Activated CD4-positive, alpha-beta T cell treated with anti-CD3 and anti-CD28 coated beads for 24 hours (primary cell): Measurements from ENCODE around the gene RBMXL2.

Experiments
- DNase-seq, 2 donors: peaks; one replicate each; pipeline ENCODE4 v3.0.0-alpha.2; 2020; ENCODE audit warnings: low read depth in 2 of 2

The RBMXL2 gene

DNA sequence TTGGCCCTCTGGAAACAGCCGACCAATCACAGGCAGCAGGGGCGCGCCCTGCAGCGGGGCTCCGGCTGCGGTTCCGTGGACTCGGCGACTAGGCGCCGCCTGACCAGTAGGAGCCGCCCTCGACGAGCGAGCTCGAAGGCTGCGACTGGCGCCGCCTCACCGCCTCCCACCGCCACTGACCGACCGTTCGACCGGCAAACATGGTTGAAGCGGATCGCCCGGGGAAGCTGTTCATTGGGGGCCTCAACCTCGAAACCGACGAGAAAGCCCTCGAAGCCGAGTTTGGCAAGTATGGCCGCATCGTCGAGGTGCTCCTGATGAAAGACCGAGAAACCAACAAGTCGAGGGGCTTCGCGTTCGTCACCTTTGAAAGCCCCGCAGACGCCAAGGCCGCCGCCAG lies at the start of gene RBMXL2:
Gene RBMXL2, plus strand, starts transcription at position 78 of the 400 bp plus-strand sequence. Its CDS starts 123 bp downstream, at position 201.
- no peak for DNase-seq

DNA sequence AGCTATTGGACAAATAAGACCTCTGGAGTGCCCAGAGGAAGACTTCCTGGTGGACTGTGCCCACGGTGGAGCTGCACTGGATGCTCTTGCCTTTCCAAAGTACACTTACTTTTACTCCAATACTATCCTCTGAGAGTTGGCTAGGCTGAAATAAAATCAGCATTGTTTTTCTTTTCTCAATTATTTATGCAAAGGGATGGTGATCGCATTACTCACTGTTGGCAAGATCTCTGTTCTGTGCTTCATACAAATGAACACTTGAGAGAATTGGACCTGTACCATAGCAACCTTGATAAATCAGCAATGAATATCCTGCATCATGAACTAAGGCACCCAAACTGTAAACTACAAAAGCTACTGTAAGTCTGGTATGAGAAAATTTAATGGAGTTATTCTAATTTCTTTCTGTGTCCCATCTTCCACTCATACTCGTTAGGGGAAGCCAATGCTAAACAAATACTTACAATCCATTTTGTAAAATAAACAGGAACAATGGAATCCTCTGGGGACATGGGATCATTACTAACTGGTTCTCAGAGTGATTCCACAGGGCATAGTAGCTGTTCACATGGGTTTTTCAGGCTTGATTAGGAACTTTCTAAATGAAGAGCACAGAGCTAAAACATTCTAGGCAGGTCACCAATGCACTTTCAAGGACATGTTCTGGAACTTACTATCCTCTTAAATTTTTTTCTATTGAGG lies 42.2 kb upstream of the RBMXL2 start:
- DNase-seq, result no peak

DNA sequence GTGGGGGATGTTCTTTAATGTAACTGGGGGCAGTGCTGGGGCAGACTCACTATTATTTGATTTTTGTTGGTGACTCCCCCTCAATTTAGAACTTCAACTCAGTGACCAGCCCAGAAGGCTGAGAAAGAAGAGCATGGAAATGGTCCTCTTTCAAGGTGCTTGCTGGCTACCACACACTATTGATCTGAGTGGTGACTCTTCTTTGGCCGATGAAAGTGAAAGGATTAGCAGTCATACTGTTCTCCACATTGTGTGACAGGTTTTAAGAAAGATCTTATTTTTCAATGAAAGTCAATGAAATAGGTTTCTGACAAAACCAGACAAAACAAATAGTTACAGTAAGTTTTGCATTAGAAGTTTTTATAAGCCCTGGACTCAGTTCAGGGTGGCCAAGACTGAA lies 38.6 kb upstream of the RBMXL2 start:
- no peak for DNase-seq

DNA sequence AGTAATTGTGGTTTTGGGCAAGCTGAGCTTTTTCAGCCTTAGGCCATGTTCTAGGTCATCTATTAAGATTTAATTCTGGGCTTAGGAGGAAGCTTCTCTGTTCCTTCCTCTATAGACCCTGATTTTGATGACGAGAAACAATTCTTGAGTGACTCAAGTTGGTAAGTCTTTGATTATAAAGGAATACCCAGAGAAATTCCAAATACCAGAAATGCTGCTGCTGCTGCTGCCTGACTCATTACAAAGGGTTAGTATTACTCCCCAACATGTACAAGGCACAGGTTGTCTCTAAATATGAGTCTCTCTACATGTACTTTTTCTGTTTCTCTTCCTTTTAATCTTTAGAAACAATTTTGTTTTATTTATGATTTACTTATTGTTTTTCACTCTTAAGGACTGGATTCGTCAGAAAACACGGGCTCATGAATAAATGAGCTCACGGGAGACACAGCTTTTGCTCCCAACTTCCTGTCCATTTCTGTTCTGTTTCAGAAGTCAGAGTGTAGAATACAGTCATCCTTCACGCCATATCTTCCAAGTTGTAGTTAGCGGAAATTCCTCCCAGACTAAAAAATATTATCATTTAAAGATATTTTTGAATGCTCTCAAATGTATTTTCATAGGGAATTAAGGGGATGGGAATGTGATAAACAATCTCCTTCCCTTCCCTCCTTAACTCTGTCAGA lies 31.8 kb upstream of the RBMXL2 start:
- DNase-seq, result no peak

DNA sequence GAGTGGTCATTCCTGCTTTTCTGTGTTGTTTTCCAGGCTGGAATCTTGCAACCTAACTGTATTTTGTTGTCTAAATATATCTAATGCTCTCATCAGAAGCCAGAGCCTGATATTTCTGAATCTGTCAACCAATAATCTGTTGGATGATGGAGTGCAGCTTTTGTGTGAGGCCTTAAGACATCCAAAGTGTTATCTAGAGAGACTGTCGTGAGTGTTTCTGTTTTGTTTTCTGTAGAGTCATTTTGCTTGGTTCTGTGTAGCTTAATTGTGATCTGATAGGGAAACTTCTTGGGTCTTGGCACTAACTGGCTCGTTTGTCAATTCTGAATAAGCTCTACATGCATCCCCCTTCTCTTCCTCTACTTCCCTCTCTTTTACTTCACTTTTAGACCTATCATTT lies 31.2 kb upstream of the RBMXL2 start:
- DNase-seq, result no peak

DNA sequence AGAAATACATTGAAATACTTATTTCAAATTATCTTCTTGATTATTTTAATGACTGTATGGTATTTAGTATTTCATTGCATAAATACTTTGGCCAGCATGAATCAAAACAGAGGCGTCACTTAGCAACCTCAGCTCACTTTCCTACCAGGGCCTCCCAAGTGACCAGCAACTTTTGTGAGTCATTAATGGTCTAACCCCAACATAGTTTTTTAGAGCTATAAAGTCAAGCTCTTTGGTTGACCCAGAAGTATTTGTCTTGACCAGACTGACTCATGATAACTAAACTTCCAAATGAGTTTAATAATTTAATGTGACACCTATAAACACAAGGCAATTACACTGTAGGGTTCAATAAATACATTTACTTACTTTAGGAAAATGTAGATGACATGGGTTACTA lies 27.9 kb upstream of the RBMXL2 start:
- DNase-seq, result no peak

DNA sequence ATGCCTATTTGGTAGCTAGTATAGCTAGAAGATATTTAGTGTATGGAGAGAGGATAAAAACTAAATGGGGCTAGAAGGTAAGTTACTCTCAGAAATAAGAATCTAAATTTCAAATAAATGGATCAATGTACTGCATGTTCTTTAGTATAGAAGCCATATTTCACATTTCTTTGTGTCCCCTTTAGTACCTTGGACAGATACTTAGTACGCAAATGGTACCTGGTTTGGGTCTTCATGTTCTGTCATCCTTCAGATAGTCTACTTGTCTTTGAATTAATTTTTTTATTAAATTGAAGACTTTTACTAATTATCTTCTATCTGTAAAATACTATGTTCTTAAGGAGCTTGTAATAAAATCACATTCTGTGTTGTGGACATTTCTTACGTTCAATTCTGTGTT lies 26.3 kb upstream of the RBMXL2 start:
- DNase-seq, result no peak

DNA sequence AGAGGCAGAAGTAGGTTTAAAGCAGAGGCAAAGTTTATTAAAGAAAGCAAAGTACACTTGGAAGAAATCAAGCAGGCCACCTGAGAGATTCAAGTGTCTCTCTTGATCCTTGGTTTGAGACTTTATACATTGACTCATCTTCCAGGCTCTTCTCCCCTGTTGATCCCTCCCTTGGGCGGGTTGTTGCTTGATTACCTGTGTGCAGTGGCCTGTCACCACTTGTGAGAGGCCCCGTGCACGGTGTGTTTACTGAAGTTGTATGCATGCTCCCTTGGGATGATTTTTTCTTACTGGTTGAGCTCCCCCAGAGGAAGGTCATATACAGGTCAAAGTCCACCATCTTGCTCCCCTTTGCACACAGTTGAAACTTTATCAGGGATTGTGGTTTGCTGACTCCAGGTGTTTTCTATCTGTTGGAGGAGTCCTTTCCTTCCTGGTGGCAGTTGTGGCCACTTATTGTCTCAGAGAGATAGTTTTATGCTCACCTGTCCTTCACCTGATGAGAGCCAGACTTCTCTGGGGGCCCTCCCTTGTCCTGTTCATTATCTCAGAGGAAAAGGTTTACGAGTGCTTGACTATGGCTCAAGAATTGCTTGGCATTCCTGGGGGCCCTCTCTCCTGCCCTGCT lies 16.3 kb upstream of the RBMXL2 start:
- DNase-seq, result no peak

DNA sequence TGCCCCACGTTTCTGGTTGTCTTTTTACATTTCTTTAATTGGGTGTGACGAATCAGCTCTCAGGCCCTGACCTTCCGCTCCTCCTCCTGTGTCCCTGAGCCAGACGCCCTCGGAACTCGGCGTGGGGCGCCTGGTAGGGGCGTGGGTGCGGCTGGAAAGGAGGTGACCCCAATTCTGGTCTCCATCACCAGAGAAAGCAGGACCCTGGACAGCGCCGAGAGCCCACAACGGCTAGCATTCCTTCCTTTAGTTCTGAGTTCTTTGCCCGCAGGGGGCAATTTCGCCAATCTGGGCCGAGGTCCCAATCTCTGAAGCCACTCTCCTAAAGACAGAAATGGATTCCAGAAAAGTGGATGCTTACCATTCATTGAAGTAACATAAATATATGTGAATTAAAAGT lies 11.7 kb upstream of the RBMXL2 start:
- no peak for DNase-seq

DNA sequence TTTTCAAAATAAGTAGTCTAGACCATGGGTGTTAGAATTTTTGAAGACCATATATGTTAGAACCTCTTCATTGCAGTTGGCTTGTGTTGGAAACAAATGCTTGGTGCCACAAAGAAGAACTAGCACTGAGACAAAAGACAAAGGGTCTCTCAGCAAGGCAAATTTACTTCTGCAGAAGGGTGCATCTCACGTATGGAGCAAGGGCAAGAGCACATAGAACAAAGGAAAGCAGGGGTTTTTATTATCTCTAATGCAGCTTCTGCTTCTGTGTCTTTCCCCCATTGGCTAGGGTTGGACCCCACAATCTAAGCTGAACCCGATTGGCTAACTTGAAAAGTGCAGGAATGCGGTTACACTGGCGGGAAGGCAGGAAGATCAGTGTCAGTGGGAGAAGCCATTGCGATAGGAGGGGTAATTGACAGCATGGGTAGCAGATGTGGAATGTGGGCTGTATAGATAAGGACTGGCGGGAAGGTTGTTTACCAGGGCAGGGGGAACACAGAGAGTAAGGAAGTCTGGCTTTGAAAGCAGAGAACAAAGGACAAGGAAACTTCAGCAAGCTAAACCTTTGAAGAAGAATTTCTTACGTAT lies 9.2 kb upstream of the RBMXL2 start:
- no peak for DNase-seq

DNA sequence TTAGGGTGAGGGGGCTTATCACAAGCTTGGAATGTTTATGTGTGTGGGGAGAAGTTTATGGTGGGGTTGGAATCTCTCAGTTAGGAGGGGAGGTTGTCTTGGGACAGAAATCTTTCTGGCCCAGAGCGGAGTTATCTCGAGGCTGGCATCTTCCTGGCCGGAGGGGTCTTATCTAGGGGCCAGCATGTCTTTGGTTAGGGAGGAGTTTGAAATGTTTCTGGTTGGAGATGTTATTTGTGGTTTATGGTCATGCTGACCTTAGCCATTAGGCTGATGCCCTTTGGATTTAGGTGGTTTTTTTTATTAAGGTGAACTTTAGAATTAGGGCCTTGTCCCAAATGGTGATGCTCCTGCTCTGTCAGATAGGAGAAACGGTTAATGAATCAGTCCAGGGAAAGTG lies 7.9 kb upstream of the RBMXL2 start:
- DNase-seq, result no peak

DNA sequence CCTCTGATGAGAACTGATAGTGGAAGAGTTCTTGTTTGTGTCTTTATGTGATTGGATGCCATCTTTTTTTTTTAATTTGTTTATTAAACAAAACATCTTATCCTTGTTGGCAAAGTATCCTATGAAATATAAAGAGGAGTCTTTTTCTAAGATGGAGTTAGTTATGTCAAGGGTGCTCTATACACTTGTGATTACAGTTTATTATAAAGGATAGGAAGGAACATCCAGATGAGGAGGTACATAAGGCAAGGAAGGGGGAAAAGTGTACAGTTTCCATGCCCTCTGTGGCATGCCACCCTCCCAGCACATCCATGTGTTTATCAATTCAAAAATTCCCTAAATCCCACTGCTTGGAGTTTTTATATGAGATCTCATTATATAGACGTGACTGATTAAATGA lies 7.4 kb upstream of the RBMXL2 start:
- DNase-seq, result no peak

DNA sequence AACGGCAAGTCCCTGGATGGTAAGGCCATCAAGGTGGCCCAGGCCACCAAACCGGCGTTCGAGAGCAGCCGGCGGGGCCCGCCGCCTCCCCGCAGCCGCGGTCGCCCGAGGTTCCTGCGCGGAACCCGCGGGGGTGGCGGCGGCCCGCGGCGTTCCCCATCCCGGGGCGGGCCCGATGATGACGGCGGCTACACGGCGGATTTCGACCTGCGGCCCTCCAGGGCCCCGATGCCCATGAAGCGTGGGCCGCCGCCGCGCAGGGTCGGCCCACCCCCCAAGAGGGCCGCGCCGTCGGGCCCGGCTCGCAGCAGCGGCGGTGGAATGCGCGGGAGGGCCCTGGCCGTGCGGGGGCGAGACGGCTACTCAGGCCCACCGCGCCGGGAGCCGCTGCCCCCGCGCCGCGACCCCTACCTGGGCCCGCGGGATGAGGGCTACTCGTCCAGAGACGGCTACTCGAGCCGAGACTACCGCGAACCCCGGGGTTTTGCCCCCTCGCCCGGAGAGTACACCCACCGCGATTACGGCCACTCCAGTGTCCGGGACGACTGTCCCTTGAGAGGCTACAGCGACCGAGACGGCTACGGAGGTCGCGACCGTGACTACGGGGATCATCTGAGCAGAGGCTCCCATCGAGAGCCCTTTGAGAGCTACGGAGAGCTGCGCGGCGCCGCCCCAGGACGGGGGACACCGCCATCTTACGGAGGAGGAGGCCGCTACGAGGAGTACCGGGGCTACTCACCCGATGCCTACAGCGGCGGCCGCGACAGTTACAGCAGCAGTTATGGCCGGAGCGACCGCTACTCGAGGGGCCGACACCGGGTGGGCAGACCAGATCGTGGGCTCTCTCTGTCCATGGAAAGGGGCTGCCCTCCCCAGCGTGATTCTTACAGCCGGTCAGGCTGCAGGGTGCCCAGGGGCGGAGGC lies 792 bp downstream of the RBMXL2 start:
- no peak for DNase-seq

DNA sequence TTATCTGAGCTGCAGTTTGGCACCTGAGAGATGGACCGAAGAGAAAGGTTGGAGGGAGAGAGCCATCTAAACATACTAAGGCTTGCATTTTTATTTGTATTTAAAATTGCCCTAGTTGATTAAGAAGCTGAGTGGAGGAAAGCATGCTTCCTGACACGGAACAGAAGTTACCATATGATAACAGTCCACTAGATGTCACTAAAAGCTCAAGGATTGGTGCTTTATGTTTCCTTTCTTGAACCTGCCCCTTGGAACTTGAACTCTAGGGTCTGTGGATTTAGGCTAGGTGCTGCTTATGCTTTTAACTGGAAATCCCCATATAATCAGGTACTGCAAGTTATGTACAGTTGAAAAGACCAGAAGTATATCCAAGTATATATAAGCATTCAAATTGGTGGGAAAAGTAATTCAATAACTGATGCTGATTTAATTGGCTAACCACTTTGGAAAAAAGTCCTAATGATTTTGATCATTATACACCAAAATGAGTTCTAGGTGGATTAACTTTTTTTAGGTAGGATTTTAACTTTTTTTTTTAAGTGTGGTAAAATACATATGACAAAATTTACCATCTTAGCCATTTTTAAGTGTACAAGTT lies 9.5 kb downstream of the RBMXL2 start:
- no peak for DNase-seq

DNA sequence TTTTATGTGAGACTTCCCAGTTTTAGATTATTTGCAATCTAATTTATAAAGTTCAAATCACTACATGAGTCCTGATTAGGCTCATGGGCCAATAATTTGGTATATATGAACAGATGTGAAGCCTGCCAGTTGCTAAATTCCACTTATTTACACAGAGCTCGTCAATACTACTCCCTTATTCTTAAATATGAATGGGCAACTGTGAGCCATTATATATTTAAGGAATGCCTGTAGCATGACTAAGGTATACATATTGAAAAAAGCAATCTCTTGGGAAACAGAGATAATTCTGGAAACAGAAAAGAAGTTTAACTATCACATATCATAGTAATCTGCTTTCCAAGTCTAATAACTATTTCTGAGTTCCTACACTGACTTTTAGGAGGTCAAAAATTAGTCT lies 27.0 kb downstream of the RBMXL2 start:
- DNase-seq, result no peak

DNA sequence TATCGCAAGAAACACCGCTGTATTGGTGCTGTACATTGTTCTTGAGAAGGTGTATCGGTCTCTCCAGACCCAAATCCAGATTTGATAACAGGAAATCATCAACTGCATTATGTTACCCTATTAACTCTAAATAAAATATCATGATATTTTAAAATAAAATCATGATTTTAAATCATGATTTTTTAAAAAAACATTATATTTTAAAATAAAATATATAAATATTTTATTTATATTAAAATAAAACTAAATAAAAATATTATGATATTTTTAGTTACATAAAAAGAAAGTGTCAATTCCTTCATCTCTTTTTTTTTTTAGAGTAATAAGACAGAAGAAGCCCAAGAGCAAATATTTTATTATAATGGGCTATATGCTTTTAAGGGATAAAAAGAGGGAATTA lies 27.6 kb downstream of the RBMXL2 start:
- no peak for DNase-seq

DNA sequence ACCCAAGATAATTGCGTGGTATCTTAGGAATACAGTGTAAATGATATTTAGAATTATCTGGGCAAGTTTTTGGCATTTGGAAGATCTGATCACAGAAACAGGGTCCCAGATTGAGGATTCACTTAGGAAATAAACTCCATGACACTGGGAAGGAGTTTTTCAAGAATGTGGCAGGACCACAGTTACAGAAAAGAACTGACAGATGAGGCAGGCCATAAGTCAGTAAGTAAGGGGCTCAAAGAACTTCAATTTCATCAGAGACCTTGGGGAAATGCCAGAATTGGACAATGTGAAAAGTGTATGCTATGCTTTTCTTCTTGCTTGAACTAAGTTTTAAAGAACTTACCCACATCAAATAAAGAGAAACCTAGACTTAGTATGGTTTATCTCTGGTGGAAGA lies 49.3 kb downstream of the RBMXL2 start:
- no peak for DNase-seq
